GM19239 (cell line): ENCODE results near the gene C6orf141.

Source experiments
- DNase-seq: peaks from one replicate; pipeline ENCODE4 v3.0.0; 2011; ENCODE audit warnings: low spot score; ENCODE audit not compliant: insufficient read length
- FAIRE-seq: peaks from 2 replicates; lab custom pipeline; 2011; peaks lifted over from hg19 to GRCh38; lab: Jason Lieb, UNC

The C6orf141 gene

GRCh38 chr6:49535795-49536194 is 14.7 kb upstream of the C6orf141 start:
- FAIRE-seq: no peak
- no peak for DNase-seq

- FAIRE-seq (no peak), DNase-seq (no peak)
Observed at GRCh38 chr6:49539102-49539501, 11.4 kb upstream of the C6orf141 start.

GRCh38 chr6:49540614-49541013 is 9.9 kb upstream of the C6orf141 start:
- no peak for FAIRE-seq
- no peak for DNase-seq

- FAIRE-seq (no peak), DNase-seq (no peak)
Observed at GRCh38 chr6:49541210-49541724, 9.2 kb upstream of the C6orf141 start.

- FAIRE-seq (no peak), DNase-seq (no peak)
Observed at GRCh38 chr6:49541936-49542335, 8.5 kb upstream of the C6orf141 start.

- FAIRE-seq: no peak
Observed at GRCh38 chr6:49543087-49543858, 7.2 kb upstream of the C6orf141 start.

GRCh38 chr6:49546331-49546730 is 4.1 kb upstream of the C6orf141 start:
- no peak for DNase-seq
- no peak for FAIRE-seq

More at GRCh38 chr6:49543087-49543858, 7.2 kb upstream of the C6orf141 start:
- no peak for DNase-seq

GRCh38 chr6:49548613-49549304 is 1.7 kb upstream of the C6orf141 start:
- DNase-seq (no peak), FAIRE-seq (no peak)

GRCh38 chr6:49549691-49550491 is 577 bp upstream of the C6orf141 start:
- FAIRE-seq: no peak
- DNase-seq: no peak

- DNase-seq: no peak
- FAIRE-seq: no peak
Observed at GRCh38 chr6:49551078-49551865, 804 bp downstream of the C6orf141 start.

- FAIRE-seq (peak; percentile 55), DNase-seq (no peak)
Observed at GRCh38 chr6:49551866-49552129, 1.3 kb downstream of the C6orf141 start.

- no peak for DNase-seq
Observed at GRCh38 chr6:49552596-49552995, 2.1 kb downstream of the C6orf141 start.

GRCh38 chr6:49553384-49553783 is 2.9 kb downstream of the C6orf141 start:
- DNase-seq: no peak

More at GRCh38 chr6:49552596-49552995, 2.1 kb downstream of the C6orf141 start:
- FAIRE-seq: no peak

GRCh38 chr6:49555951-49556350 is 5.5 kb downstream of the C6orf141 start:
- FAIRE-seq: no peak

More at GRCh38 chr6:49553384-49553783, 2.9 kb downstream of the C6orf141 start:
- FAIRE-seq: no peak

GRCh38 chr6:49556429-49556837 is 6.0 kb downstream of the C6orf141 start:
- FAIRE-seq: no peak
- DNase-seq: no peak

More at GRCh38 chr6:49555951-49556350, 5.5 kb downstream of the C6orf141 start:
- DNase-seq: no peak

GRCh38 chr6:49557177-49557576 is 6.7 kb downstream of the C6orf141 start:
- DNase-seq: no peak
- no peak for FAIRE-seq

- DNase-seq (no peak), FAIRE-seq (no peak)
Observed at GRCh38 chr6:49558238-49558637, 7.8 kb downstream of the C6orf141 start.

GRCh38 chr6:49563006-49563886 is 12.8 kb downstream of the C6orf141 start:
- no peak for DNase-seq
- no peak for FAIRE-seq

- no peak for FAIRE-seq
- DNase-seq: no peak
Observed at GRCh38 chr6:49564552-49564951, 14.1 kb downstream of the C6orf141 start.
